GM12872 (cell line): ENCODE measurements around the gene MMAA.

ENCODE experiments used
- TF ChIP-seq, protein P1 (sequence below): IDR thresholded peaks from 3 replicates; pipeline ENCODE4 v1.5.1; 2011; ENCODE audit warnings: low read depth, mild to moderate bottlenecking, low read length, moderate library complexity; ENCODE audit not compliant: insufficient read depth

The MMAA gene

DNA sequence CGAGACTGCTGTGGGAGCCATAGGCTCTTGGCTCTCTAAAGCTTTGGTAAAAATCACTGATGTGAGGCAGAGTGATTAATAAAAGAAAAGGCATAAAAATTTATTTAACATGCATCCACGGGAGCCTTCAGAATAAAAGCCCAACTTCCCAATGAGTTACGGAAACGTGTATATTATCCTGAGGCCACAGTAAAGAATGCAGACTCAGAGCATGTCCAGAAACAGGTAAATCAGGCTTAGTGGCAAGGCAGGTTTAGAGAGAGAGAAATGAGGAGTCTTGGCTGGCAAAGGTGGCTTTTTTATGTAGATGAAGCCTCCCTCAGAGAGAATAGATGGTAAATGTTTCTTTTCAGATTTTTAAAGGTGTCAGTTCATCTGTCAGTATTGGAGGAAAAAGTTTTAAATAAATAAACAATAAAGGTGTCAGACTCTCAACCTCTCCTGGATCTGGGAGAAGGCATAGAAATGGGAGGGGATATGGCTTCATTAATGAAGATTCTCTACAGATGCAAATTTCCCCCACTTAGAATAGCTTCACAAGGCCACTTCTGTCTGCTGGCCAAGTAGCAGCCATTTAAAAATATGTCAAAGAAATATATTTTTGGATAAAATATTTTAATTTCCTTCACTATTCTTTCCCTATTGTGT is 84.8 kb downstream of the MMAA start:
- TF ChIP-seq, protein P1, sequence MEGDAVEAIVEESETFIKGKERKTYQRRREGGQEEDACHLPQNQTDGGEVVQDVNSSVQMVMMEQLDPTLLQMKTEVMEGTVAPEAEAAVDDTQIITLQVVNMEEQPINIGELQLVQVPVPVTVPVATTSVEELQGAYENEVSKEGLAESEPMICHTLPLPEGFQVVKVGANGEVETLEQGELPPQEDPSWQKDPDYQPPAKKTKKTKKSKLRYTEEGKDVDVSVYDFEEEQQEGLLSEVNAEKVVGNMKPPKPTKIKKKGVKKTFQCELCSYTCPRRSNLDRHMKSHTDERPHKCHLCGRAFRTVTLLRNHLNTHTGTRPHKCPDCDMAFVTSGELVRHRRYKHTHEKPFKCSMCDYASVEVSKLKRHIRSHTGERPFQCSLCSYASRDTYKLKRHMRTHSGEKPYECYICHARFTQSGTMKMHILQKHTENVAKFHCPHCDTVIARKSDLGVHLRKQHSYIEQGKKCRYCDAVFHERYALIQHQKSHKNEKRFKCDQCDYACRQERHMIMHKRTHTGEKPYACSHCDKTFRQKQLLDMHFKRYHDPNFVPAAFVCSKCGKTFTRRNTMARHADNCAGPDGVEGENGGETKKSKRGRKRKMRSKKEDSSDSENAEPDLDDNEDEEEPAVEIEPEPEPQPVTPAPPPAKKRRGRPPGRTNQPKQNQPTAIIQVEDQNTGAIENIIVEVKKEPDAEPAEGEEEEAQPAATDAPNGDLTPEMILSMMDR = no peak

DNA sequence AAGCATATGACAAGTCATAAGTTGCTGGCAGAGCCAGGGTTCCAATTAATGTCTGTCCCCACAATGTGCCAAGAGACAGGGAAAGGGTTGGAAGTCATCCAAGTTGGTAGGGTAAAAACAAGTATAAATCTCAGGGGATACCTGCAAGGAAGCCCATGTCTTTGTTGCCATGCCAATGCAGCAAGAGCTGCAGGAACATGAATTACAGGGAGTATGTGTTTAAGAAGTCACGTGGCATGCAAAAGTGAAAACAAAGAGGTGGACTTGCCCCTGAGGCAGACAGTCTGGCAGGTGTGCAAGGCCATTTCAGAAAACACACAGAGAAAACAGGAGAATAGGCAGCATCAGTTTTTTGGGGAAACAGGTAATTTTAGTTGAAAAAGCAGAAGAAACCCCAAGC is 90.2 kb downstream of the MMAA start:
- TF ChIP-seq, protein P1 = no peak
